Body of pancreas (tissue), 4 donors: ENCODE measurements around the gene SPATA33.

Source experiments
- CTCF ChIP-seq, 7 experiments: fragments of 450-650 bp in 4 of 7; fragments of 200-600 bp in 3 of 7; sonication (generic) in 3 of 7; IDR thresholded peaks; one replicate each; pipeline ENCODE4 v1.5.1; 2016 to 2019; ENCODE audit warnings: antibody characterized with exemption in 7 of 7
- POLR2A ChIP-seq, 3 donors: fragments of 450-650 bp; IDR thresholded peaks; one replicate each; pipeline ENCODE4 v1.6.1; 2016; ENCODE audit warnings: antibody characterized with exemption in 3 of 3, mild to moderate bottlenecking in 2 of 3

GRCh38 chr16:89709716-89710432 is 52.2 kb downstream of the SPATA33 start:
- TF ChIP-seq CTCF (IDR thresholded peaks at IDR 0.05) (no peak), POLR2A (IDR thresholded peaks at IDR 0.05) (no peak)
